Frontal cortex (tissue), 4 donors: ENCODE measurements around the gene ASB18. TPM values are rescaled to one million over a fixed set of nuclear protein-coding genes. Genes with fewer than 3 reads are reported as not detected.
A peak's percentile ranks its signal among the peaks of the same experiment; 100 is the strongest.

Source experiments
- DNase-seq, 2 donors: peaks; one replicate each; pipeline ENCODE4 v3.0.0; 2012; ENCODE audit warnings: low spot score in 2 of 2
- FAIRE-seq: peaks from 2 replicates; lab custom pipeline; 2012; peaks lifted over from hg19 to GRCh38; lab: Jason Lieb, UNC
- total RNA-seq: library from RNA; depleted of rRNA; stranded (reverse); fragments of >200 nt; gene quantifications from one replicate; pipeline ENCODE4 v1.2.3, GENCODE V29; 2014
- donor health status: control.
- donor health status: control.
- donor health status: control.

The ASB18 gene
- total RNA-seq, 1 donor from 2014 or later = 0.82 TPM

DNA sequence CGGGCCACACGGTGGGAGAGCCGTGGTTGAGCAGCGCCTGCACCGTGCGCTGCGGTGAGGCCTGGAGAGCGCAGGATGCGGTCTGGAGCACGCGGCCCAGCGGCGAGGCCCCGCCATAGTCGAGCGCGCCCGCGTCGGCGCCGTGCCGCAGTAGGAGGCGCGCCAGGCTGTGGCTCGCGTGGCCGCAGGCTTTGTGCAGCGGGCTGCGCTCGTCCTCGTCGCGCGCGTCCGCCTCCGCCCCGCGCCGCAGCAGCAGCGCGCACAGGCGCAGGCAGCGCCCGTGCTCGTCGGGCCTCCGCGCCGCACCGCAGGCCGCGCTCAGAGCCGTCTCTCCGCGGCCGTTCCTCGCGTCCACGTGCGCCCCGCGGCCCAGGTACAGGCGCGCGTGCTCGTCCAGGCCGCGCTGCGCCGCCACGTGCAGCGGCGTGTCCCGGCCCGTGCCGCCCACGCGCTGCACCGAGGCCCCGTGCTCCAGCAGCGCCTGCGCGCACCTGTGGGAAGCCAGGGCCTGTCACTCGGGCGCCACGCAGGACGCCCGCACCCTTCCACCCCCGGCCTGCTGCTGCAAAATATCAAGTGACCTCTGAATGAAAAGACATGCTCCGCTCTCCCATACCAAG lies 49.7 kb downstream of the ASB18 start:
- no peak for DNase-seq

GRCh38 chr2:236211296-236211695 lies 52.9 kb downstream of the ASB18 start:
- no peak for FAIRE-seq
- no peak for DNase-seq

More for the DNA sequence above, 49.7 kb downstream of the ASB18 start:
- FAIRE-seq = no peak

DNA sequence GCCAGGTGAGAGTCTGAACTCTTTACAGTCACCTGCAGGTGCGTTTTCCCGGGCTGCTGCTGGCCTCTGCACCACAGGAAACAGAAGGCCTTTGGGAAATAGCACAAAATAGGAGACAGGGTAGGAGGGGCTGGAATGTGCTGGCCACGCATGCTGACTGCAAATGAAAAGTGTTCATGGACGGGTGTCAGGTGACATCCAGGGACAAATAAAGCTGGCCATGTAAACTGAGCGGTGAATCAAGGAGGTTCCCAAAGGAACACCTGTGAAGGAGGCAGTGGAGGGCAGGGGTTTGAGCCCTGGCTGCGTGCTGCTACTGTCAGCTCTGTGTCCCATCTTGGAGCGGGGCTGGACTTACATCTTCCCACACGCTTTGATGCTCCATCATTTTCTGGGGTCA lies 53.7 kb downstream of the ASB18 start:
- FAIRE-seq (no peak), DNase-seq (no peak)

DNA sequence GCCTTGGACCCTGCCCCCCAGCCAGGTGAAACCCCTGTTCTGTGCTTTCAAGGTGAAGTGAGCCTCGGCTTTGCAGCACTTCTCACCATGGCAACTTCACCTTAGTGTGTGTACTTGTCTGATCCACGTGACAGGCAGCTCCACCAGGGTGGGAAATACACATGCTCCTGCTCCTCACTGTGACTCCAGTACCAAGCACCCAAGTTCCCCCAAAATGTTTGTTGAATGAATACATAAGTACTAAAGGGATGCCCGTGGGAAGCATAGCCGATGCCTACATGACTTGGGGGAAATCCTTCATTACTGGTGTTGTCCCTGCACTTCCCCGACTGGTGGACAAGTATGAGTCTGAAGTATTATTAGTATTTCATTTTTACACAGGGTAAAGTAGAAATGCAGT lies 54.2 kb downstream of the ASB18 start:
- DNase-seq (no peak), FAIRE-seq (no peak)

DNA sequence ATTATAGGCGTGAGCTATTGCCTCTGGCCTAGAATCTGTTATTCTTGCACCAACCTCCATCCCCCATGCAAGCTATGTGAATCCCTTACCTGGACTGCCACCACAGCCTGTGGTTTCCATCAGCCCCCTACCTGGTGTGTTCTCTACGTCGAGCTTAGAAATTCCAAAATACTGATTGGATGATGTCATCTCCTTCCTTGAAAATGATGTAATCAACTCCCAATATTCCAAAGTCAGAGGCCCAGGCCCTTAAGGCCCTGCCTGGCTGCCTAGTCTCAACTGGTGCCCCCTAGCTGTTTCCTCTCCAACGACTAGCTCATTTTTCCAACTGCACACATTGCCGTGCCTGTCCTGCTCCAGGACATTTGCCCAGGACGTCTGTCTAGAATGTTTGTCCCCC lies 54.7 kb downstream of the ASB18 start:
- no peak for DNase-seq

DNA sequence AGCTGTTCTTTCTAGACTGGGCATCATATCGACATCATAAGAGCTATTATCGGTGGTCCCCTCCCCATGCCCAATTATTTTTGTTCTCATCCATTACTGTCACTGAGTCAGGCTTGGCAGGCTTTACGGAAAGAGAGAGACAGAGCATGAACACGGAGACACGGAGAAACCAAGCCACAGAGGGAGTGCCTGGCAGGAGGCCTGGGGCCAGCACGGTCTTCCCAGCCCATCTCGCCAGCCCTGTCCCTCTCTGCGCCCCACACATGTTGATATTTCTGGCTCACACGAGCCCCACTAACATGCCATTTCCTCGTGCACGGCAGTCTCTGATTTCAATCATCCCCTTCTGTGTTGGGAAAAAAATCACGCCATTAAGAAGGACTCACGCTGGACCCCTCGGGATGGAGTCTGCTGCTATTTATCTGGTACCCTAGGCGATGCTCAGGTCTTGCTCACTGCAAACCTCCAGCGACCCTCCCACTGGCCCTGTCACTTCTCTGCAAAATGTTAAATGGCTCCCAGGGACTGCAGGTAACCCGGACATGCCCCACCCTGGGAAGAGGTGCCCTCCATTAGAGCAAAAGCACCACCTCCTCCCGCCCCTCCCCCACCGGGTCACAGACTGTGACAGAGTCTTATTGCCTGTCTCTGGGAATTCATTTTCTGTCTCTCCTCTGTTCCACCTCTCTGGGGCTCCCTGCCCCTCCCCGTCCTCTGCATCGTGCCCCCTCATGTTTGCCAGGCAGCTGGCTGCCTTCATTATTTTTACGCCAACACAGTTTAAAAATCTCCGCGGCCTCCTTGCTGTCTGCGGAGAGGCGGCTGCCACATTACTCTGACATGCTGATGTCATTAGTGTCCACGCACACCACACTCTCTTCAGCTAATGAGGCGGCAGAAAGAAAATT lies 55.9 kb downstream of the ASB18 start:
- peak in 1 of 2 donors; percentile 19 for DNase-seq
- no peak for FAIRE-seq

More for the DNA sequence above, 54.7 kb downstream of the ASB18 start:
- FAIRE-seq = no peak

GRCh38 chr2:236207472-236207871 lies 56.7 kb downstream of the ASB18 start:
- DNase-seq = no peak
- no peak for FAIRE-seq

DNA sequence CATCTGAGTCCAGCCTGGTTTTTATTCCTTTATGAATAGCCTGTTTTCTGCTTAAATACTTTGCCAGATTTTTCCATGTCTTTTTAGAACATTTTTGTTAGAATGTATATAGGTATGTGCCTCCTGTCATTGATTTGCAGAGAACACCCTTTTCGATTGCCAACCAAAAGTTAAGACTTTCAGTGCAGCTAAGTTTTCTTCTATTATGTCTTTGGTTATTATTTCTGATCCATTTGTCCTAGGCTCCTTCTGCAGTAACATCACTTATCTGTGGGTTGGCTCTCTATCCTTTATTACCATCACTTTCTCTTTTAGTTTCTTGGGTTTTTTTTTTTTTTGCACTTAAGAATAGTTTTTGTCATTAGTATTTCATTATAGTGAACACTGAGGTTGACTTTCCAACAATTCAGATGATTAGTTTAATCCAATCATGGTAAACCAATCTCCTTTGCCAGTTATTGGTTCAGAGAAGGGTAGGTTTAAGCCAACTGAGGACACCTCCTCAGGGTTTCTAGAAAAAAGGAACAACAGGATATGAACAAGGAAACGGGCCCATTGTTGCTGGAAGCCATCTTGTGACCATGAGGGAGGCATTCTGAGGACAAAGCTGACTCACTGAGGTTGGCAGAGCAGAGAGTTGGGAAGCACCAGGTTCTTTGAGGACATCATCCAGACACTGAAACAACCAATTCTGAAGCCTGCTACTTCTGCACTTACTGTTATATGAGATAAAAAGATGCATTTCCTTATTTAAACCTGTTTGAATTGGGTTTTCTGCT lies 58.1 kb downstream of the ASB18 start:
- FAIRE-seq = no peak
- DNase-seq = no peak

DNA sequence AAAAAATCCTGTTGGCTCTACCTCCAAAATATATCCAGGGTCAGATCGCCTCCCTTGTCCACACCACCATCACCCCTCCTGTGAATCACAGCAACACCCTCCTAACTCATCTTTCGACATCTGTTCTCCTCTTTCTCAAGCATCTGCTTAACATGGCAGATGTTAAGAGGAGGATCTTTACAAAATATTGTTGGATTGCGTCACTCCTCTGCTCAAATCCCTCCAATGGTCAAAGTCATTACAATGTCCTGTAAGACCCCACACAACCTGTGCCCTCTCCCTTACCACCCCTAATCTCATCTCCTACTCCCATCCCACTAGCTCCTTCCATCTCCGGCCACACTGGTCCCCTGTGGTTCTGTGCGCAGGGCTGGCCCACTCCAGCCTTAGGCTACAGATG lies 59.3 kb downstream of the ASB18 start:
- no peak for DNase-seq
- FAIRE-seq = no peak

DNA sequence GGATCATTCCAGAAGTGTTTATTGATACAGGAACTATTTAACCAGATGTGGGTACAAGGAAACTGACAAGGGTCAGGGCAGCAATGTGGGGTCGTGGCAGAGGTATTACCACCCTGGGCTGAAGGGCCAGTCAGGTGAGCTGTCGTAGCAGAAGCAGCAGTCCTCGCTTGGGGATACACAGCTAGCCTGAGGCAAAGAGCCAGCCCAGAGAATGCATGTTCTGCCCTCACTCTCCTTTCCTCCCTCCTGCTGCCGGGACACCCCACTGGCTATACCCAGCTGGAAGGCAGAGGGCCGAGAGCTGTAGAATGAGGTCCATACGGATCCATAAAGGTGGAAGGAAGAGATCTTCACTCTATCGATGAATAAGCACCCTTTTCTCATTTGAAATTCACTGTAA lies 63.8 kb downstream of the ASB18 start:
- FAIRE-seq (no peak), DNase-seq (no peak)

GRCh38 chr2:236196366-236196765 lies 67.8 kb downstream of the ASB18 start:
- FAIRE-seq = no peak
- no peak for DNase-seq

- no peak for DNase-seq
- no peak for FAIRE-seq
Measured at GRCh38 chr2:236195726-236196125, 68.5 kb downstream of the ASB18 start.

- DNase-seq (no peak), FAIRE-seq (no peak)
Measured at GRCh38 chr2:236194786-236195185, 69.4 kb downstream of the ASB18 start.

DNA sequence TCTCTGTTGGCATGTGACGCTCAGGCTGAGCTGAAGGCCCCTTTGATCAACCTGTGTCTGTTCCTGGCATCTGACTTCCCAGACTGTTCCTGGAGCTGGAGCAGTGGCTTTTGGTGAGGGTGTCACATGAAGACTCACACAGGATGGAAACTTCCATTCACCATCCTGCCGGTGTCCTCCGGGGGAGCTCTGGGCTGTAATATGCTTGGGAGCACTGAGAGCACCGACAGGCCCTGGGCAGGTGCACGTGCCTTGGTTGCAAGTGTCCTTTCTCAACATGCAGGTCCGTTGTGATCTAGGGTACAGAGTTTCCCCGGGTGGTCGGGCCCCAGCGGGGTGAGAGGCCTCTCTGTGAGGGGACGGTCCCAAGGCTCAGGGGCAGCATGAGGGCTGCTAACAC lies 71.2 kb downstream of the ASB18 start:
- no peak for DNase-seq
- no peak for FAIRE-seq

GRCh38 chr2:236190674-236191073 lies 73.5 kb downstream of the ASB18 start:
- DNase-seq = no peak
- no peak for FAIRE-seq

- DNase-seq = no peak
- FAIRE-seq = no peak
Measured at GRCh38 chr2:236184701-236185100, 79.5 kb downstream of the ASB18 start.

GRCh38 chr2:236180831-236181453 lies 83.3 kb downstream of the ASB18 start:
- peak; percentile 56 to 69 for DNase-seq
- peak; percentile 66 for FAIRE-seq

GRCh38 chr2:236180076-236180816 lies 84.0 kb downstream of the ASB18 start:
- no peak for FAIRE-seq
- DNase-seq = peak in 1 of 2 donors; percentile 28
